ENCODE measurements around the gene TRMT10B. TPM values are rescaled to one million over a fixed set of nuclear protein-coding genes. Genes with fewer than 3 reads are reported as not detected.

The TRMT10B gene
- total and polyA plus RNA-seq, 2 donors (not counting 1 experiment from before 2014, with no cell fraction given): 5.6 to 7.5 TPM

DNA sequence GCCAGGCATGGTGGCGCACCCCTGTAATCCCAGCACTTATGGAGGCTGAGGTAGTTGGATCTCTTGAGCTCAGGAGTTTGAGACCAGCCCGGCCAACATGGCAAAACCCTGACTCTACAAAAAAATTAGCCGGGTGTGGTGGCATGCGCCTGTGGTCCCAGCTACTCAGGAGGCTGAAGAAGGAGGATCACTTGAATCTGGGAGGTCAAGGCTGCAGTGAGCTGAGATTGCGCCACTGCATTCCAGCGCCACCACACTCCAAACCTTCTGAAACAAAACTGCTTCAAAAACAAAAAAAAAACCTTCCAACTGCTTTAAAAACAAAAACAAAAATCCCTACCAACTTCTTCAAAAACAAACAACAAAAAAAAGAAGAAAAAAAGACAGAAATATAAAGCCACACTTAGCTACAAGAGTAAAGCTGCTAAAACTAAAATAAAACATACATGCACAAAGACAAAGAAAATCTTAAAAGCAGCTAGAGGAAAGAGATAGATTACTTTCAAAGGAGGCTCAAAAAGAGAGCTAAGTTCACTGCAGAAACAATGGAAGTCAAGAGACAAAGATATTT is 58.4 kb downstream of the TRMT10B start:
- Histone ChIP-seq H3K4me3 (replicated peaks in 1 of 4; ENCODE audit: control extremely low read depth in 1 of 4, insufficient read depth in 1 of 4, low read depth in 3 of 4, low read length in 4 of 4) (no peak overlapping the region), H3K4me1 (ENCODE audit: control insufficient read depth, extremely low read depth, insufficient read depth, low read length) (no peaks in the 10 kb centered on the region), H3K4me2 (ENCODE audit: extremely low read depth, insufficient read depth, low read length) (no peak overlapping the region), H3K36me3 (ENCODE audit: control insufficient read depth, insufficient read depth, low read length) (no peaks in the 10 kb centered on the region), H2AFZ (ENCODE audit: low read length) (no peak overlapping the region), H3K9me3 (ENCODE audit: control insufficient read depth, insufficient read depth, low read depth, low read length) (no peaks in the 10 kb centered on the region), H4K20me1 (ENCODE audit: control insufficient read depth, extremely low read depth, insufficient read depth, low read length) (no peaks in the 10 kb centered on the region), H3K9ac (ENCODE audit: insufficient read depth, low read length) (no peak overlapping the region), H3K79me2 (ENCODE audit: control insufficient read depth, insufficient read depth, low read length) (peaks cover 22% of the 10 kb centered on the region), H3K27me3 (ENCODE audit: control insufficient read depth, insufficient read depth, low read length) (no peaks in the 10 kb centered on the region), H3K27ac (ENCODE audit: insufficient read depth, low read length) (no peak overlapping the region)
- no peak for DNase-seq (ENCODE audit: low read depth in 2 of 2)
- TF ChIP-seq EZH2 (IDR thresholded peaks at IDR 0.05; ENCODE audit: low read length, missing control alignments): no peak
- TF ChIP-seq, protein P1, sequence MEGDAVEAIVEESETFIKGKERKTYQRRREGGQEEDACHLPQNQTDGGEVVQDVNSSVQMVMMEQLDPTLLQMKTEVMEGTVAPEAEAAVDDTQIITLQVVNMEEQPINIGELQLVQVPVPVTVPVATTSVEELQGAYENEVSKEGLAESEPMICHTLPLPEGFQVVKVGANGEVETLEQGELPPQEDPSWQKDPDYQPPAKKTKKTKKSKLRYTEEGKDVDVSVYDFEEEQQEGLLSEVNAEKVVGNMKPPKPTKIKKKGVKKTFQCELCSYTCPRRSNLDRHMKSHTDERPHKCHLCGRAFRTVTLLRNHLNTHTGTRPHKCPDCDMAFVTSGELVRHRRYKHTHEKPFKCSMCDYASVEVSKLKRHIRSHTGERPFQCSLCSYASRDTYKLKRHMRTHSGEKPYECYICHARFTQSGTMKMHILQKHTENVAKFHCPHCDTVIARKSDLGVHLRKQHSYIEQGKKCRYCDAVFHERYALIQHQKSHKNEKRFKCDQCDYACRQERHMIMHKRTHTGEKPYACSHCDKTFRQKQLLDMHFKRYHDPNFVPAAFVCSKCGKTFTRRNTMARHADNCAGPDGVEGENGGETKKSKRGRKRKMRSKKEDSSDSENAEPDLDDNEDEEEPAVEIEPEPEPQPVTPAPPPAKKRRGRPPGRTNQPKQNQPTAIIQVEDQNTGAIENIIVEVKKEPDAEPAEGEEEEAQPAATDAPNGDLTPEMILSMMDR (conservative IDR thresholded peaks at IDR 0.05 in 1 of 2, IDR thresholded peaks at IDR 0.05 in 1 of 2; ENCODE audit: low read depth in 1 of 2, low read length in 2 of 2): no peak

DNA sequence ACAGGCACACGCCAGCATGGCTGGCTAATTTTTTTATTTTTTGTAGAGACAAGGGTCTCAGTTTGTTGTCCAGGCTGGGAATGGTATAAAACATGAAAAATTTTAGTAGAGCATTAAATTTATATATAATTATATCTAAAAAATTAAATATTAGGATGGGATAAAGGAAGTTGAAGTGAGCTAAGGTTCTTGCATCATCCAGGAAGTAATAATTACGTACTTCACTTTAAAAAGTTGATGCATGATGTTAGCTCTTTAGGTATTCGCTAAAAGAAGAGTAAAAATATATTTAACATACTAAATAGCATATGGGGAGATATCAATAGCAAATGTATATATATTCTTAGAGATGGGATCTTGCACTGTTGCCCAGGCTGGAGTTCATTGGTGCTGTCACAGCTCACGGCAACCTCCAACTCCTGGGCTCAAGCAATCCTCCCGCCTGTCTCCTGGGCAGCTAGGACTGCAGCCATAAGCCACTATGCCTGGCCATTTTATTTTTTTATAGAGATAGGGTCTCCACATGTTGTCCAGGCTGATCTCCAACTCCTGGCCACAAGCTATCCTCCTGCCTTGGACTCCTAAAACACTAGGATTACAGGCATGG is 59.3 kb downstream of the TRMT10B start:
- H3K36me3 ChIP-seq (ENCODE audit: control insufficient read depth, insufficient read depth, low read length): no peaks in the 10 kb centered on the region
- TF ChIP-seq EZH2 (IDR thresholded peaks at IDR 0.05; ENCODE audit: low read length, missing control alignments): no peak
- TF ChIP-seq, protein P1 (conservative IDR thresholded peaks at IDR 0.05 in 1 of 2, IDR thresholded peaks at IDR 0.05 in 1 of 2; ENCODE audit: low read depth in 1 of 2, low read length in 2 of 2): no peak
- H3K4me1 ChIP-seq (ENCODE audit: control insufficient read depth, extremely low read depth, insufficient read depth, low read length): no peaks in the 10 kb centered on the region
- no peak overlapping the region for H3K4me3 ChIP-seq (replicated peaks in 1 of 4; ENCODE audit: control extremely low read depth in 1 of 4, insufficient read depth in 1 of 4, low read depth in 3 of 4, low read length in 4 of 4)
- H3K27ac ChIP-seq (ENCODE audit: insufficient read depth, low read length): no peak overlapping the region
- H3K4me2 ChIP-seq (ENCODE audit: extremely low read depth, insufficient read depth, low read length): no peak overlapping the region
- DNase-seq (ENCODE audit: low read depth in 2 of 2): no peak
- no peak overlapping the region for H3K9ac ChIP-seq (ENCODE audit: insufficient read depth, low read length)
- peaks cover 17% of the 10 kb centered on the region for H3K79me2 ChIP-seq (ENCODE audit: control insufficient read depth, insufficient read depth, low read length)
- no peaks in the 10 kb centered on the region for H3K27me3 ChIP-seq (ENCODE audit: control insufficient read depth, insufficient read depth, low read length)
- H4K20me1 ChIP-seq (ENCODE audit: control insufficient read depth, extremely low read depth, insufficient read depth, low read length): no peaks in the 10 kb centered on the region
- no peak overlapping the region for H2AFZ ChIP-seq (ENCODE audit: low read length)
- no peaks in the 10 kb centered on the region for H3K9me3 ChIP-seq (ENCODE audit: control insufficient read depth, insufficient read depth, low read depth, low read length)

DNA sequence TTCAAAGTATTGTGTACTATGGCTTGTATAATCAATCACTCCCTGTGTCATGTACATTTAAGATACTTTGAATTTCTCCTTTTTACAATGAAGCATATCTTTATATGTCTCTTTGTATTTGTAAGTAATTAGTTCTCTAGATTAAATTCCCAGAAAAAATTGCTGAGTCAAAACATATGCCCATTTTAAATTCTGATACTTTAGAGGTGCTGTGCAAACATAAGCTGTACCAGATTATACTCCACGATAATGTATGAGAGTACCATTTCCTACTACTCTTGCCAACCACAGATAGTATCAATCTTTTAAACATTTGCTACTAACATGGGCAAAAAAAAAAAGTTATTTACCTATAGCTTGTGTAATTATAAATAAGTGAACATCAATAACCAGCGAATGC is 65.2 kb downstream of the TRMT10B start:
- no peaks in the 10 kb centered on the region for H3K27me3 ChIP-seq (ENCODE audit: control insufficient read depth, insufficient read depth, low read length)
- no peak for DNase-seq (ENCODE audit: low read depth in 2 of 2)
- no peaks in the 10 kb centered on the region for H3K4me1 ChIP-seq (ENCODE audit: control insufficient read depth, extremely low read depth, insufficient read depth, low read length)
- no peak overlapping the region for H3K4me3 ChIP-seq (replicated peaks in 1 of 4; ENCODE audit: control extremely low read depth in 1 of 4, insufficient read depth in 1 of 4, low read depth in 3 of 4, low read length in 4 of 4)
- no peaks in the 10 kb centered on the region for H3K36me3 ChIP-seq (ENCODE audit: control insufficient read depth, insufficient read depth, low read length)
- H3K9me3 ChIP-seq (ENCODE audit: control insufficient read depth, insufficient read depth, low read depth, low read length): no peaks in the 10 kb centered on the region
- no peak overlapping the region for H3K27ac ChIP-seq (ENCODE audit: insufficient read depth, low read length)
- H3K79me2 ChIP-seq (ENCODE audit: control insufficient read depth, insufficient read depth, low read length): peaks cover 6% of the 10 kb centered on the region
- H2AFZ ChIP-seq (ENCODE audit: low read length): no peak overlapping the region
- no peaks in the 10 kb centered on the region for H4K20me1 ChIP-seq (ENCODE audit: control insufficient read depth, extremely low read depth, insufficient read depth, low read length)
- no peak overlapping the region for H3K9ac ChIP-seq (ENCODE audit: insufficient read depth, low read length)
- no peak overlapping the region for H3K4me2 ChIP-seq (ENCODE audit: extremely low read depth, insufficient read depth, low read length)
- TF ChIP-seq EZH2 (IDR thresholded peaks at IDR 0.05; ENCODE audit: low read length, missing control alignments): no peak
- TF ChIP-seq, protein P1 (conservative IDR thresholded peaks at IDR 0.05 in 1 of 2, IDR thresholded peaks at IDR 0.05 in 1 of 2; ENCODE audit: low read depth in 1 of 2, low read length in 2 of 2): no peak

Data from fibroblast of lung (primary cell).